BJ (cell line): ENCODE results near the gene DNMT3A. TPM values are rescaled to one million over a fixed set of nuclear protein-coding genes. Genes with fewer than 3 reads are reported as not detected.

Source experiments
- CTCF ChIA-PET: fragments of 350-600 bp; formaldehyde crosslinking; extraction: SDS; loops from one replicate; lab custom pipeline; 2021; ENCODE audit warnings: antibody characterized with exemption, inconsistent platforms; lab: Yijun Ruan, JAX
- POLR2A ChIA-PET: fragments of 300-600 bp; sonication (Branson Sonifier 250); formaldehyde crosslinking; extraction: SDS; loops from one replicate; lab custom pipeline; 2021; ENCODE audit warnings: antibody characterized with exemption; lab: Charles Lee
- DNase-seq: peaks from one replicate; pipeline ENCODE4 v3.0.0-alpha.2; 2011; ENCODE audit warnings: low read depth
- H3K27me3 ChIP-seq: 2 replicates; pipeline ENCODE4 v1.6.0; 2011; ENCODE audit warnings: low read length; ENCODE audit not compliant: control insufficient read depth, insufficient read depth
- H3K36me3 ChIP-seq: 2 replicates; pipeline ENCODE4 v1.5.1; 2011; ENCODE audit warnings: low read length; ENCODE audit not compliant: control insufficient read depth, insufficient read depth
- H3K4me3 ChIP-seq: 2 replicates; pipeline ENCODE4 v1.5.1; 2011; ENCODE audit warnings: low read depth, mild to moderate bottlenecking, control low read depth, low read length
- CTCF ChIP-seq: IDR thresholded peaks from 2 replicates; pipeline ENCODE4 v1.5.1; 2011; ENCODE audit warnings: low read depth, mild to moderate bottlenecking, control low read depth, inconsistent platforms, low read length, moderate library complexity; ENCODE audit not compliant: insufficient read depth
- polyA plus RNA-seq: library from polyadenylated mRNA; depleted of rRNA; stranded (reverse); fragments of >200 nt; gene quantifications from 2 replicates; pipeline ENCODE4 v1.2.3, GENCODE V29; 2011

Gene DNMT3A
- polyA plus RNA-seq, 1 experiment: 3.0 TPM

- POLR2A ChIA-PET: no interaction called here
- DNase-seq: no peak
- no peak for TF ChIP-seq CTCF
- CTCF ChIA-PET: interaction anchor here (1.6 kb wide), 1 partner anchor 10 kb away, joined by 6 read pairs; no protein-coding TSS in a partner anchor
- Histone ChIP-seq H3K27me3 (no peaks in the 10 kb centered on the region), H3K4me3 (no peak overlapping the region), H3K36me3 (peaks cover 3% of the 10 kb centered on the region)
Observed at GRCh38 chr2:25294573-25295462, 46.9 kb downstream of the DNMT3A start.

- Histone ChIP-seq H3K27me3 (no peaks in the 10 kb centered on the region), H3K36me3 (peaks cover 3% of the 10 kb centered on the region), H3K4me3 (no peak overlapping the region)
- DNase-seq: no peak
- CTCF ChIA-PET: interaction anchor here (1.6 kb wide), 1 partner anchor 10 kb away, joined by 6 read pairs; no protein-coding TSS in a partner anchor
- no peak for TF ChIP-seq CTCF
- POLR2A ChIA-PET: no interaction called here
Observed at GRCh38 chr2:25293958-25294562, 47.7 kb downstream of the DNMT3A start.

- no peak for TF ChIP-seq CTCF
- Histone ChIP-seq H3K36me3 (peaks cover 2% of the 10 kb centered on the region; the same call in 1 of the 2 replicates), H3K27me3 (no peaks in the 10 kb centered on the region), H3K4me3 (no peak overlapping the region)
- POLR2A ChIA-PET: no interaction called here
- CTCF ChIA-PET: no interaction called here
- no peak for DNase-seq
Observed at GRCh38 chr2:25293145-25293544, 48.6 kb downstream of the DNMT3A start.

- ChIA-PET CTCF (interaction anchor here (0.6 kb wide), 1 partner anchor 16 kb away, joined by 3 read pairs; no protein-coding TSS in a partner anchor), POLR2A (no interaction called here)
- Histone ChIP-seq H3K27me3 (no peaks in the 10 kb centered on the region), H3K36me3 (no peaks in the 10 kb centered on the region; the same call in 1 of the 2 replicates), H3K4me3 (no peak overlapping the region)
- DNase-seq: no peak
- no peak for TF ChIP-seq CTCF
Observed at GRCh38 chr2:25292408-25292807, 49.3 kb downstream of the DNMT3A start.
